Endothelial cell of umbilical vein (primary cell): ENCODE results near the gene SSH2. TPM values are rescaled to one million over a fixed set of nuclear protein-coding genes. Genes with fewer than 3 reads are reported as not detected.

Source experiments
- BruUV-seq: library from RNA; stranded (reverse); fragments of 400-500 nt; replicated peaks from 2 replicates; lab custom pipeline; 2021; lab: Mats Ljungman, UMichigan
- CTCF ChIA-PET: fragments of 300-600, 350-600 bp; sonication (Branson Sonifier 250); formaldehyde crosslinking; loops from one replicate; lab custom pipeline; 2021; ENCODE audit warnings: antibody characterized with exemption, inconsistent platforms; lab: Charles Lee
- POLR2A ChIA-PET: fragments of 300-600, 350-600 bp; sonication (Branson Sonifier 250); formaldehyde crosslinking; loops from one replicate; lab custom pipeline; 2021; ENCODE audit warnings: antibody characterized with exemption, inconsistent platforms; lab: Charles Lee
- DNase-seq: peaks from one replicate; pipeline ENCODE4 v3.0.0-alpha.2; 2011; ENCODE audit warnings: low read depth, low spot score
- FAIRE-seq: peaks from 2 replicates; lab custom pipeline; 2011; peaks lifted over from hg19 to GRCh38; lab: Jason Lieb, UNC
- H2AFZ ChIP-seq: 2 replicates; pipeline ENCODE4 v1.6.0; 2012; ENCODE audit warnings: low read depth, low read length, control low read depth, inconsistent platforms
- H3K27ac ChIP-seq: 2 replicates; pipeline ENCODE4 v1.5.1; 2011; ENCODE audit warnings: low read depth, mild to moderate bottlenecking, control low read depth, low read length, moderate library complexity; ENCODE audit not compliant: insufficient read depth
- H3K27me3 ChIP-seq, 2 experiments: 2 replicates each; pipeline versions ENCODE4 v1.6.0 to v1.6.1; 2011; ENCODE audit warnings: low read length in 2 of 2, mixed read lengths in 1 of 2; ENCODE audit not compliant: control insufficient read depth in 2 of 2, insufficient read depth in 2 of 2
- H3K36me3 ChIP-seq, 2 experiments: 2 replicates in 1 of 2; 3 replicates in 1 of 2; pipeline ENCODE4 v1.5.1; 2011; ENCODE audit warnings: low read length in 2 of 2, mild to moderate bottlenecking in 1 of 2, moderate library complexity in 1 of 2; ENCODE audit not compliant: control insufficient read depth in 2 of 2, insufficient read depth in 2 of 2; ENCODE audit errors: extremely low read depth in 1 of 2
- H3K4me1 ChIP-seq: 3 replicates; pipeline ENCODE4 v1.5.1; 2011; ENCODE audit warnings: mild to moderate bottlenecking, low read length; ENCODE audit not compliant: control insufficient read depth, insufficient read depth; ENCODE audit errors: extremely low read depth
- H3K4me2 ChIP-seq: 2 replicates; pipeline ENCODE4 v1.6.1; 2011; ENCODE audit warnings: low read length, control low read depth, mixed read lengths; ENCODE audit not compliant: insufficient read depth
- H3K4me3 ChIP-seq, 3 experiments: fragments of 200-600 bp in 1 of 3; sonication (generic), shearing (Covaris generic) in 1 of 3; replicated peaks in 1 of 3; 2 replicates each; pipeline ENCODE4 v1.5.1; 2011 to 2016; ENCODE audit warnings: control low read depth in 3 of 3, low read length in 3 of 3, mild to moderate bottlenecking in 2 of 3, inconsistent platforms in 1 of 3, low read depth in 1 of 3, moderate library complexity in 1 of 3; ENCODE audit not compliant: insufficient read depth in 1 of 3
- H3K79me2 ChIP-seq: 2 replicates; pipeline ENCODE4 v1.6.0; 2012; ENCODE audit warnings: low read length, inconsistent platforms; ENCODE audit not compliant: control insufficient read depth, insufficient read depth
- H3K9ac ChIP-seq: replicated peaks from 2 replicates; pipeline ENCODE3; 2011; ENCODE audit warnings: low read length, control low read depth; ENCODE audit not compliant: insufficient read depth; ENCODE audit errors: extremely low read depth
- H3K9me1 ChIP-seq: replicated peaks from 3 replicates; pipeline ENCODE4 v1.6.0; 2011; ENCODE audit warnings: mild to moderate bottlenecking, low read length; ENCODE audit not compliant: control insufficient read depth, insufficient read depth; ENCODE audit errors: extremely low read depth
- H3K9me3 ChIP-seq: replicated peaks from 2 replicates; pipeline ENCODE4 v1.5.1; 2012; ENCODE audit warnings: low read length, inconsistent platforms; ENCODE audit not compliant: control insufficient read depth, insufficient read depth
- H4K20me1 ChIP-seq: replicated peaks from 2 replicates; pipeline ENCODE3; 2011; ENCODE audit warnings: mild to moderate bottlenecking, low read length; ENCODE audit not compliant: control insufficient read depth, insufficient read depth; ENCODE audit errors: extremely low read depth
- CTCF ChIP-seq, 2 donors: IDR thresholded peaks; 1 replicate in 1 of 2; 2 replicates in 1 of 2; pipeline ENCODE4 v1.5.1; 2011; ENCODE audit warnings: low read length in 2 of 2, mild to moderate bottlenecking in 2 of 2, moderate library complexity in 2 of 2, control low read depth in 1 of 2, inconsistent platforms in 1 of 2, low read depth in 1 of 2; ENCODE audit not compliant: insufficient read depth in 1 of 2; ENCODE audit errors: extremely low read depth in 1 of 2
- POLR2AphosphoS5 ChIP-seq: IDR thresholded peaks from 2 replicates; pipeline ENCODE4 v1.6.1; 2012; ENCODE audit warnings: low read depth, mild to moderate bottlenecking, control low read depth, low read length, moderate library complexity; ENCODE audit not compliant: insufficient read depth
- dilution Hi-C: fragments of 300-500 bp; cut with MboI; formaldehyde crosslinking; loops from one replicate; pipeline ENCODE4 v1.15.0; 2019; ENCODE audit warnings: low sequenced_read_pairs; ENCODE audit not compliant: extremely low pct_ligation_motif_present
- intact Hi-C: fragments of 100-400 bp; cut with micrococcal nuclease; formaldehyde crosslinking; loops from one replicate; pipeline ENCODE4 v1.10.0; 2022
- polyA plus RNA-seq, 4 experiments: library from polyadenylated mRNA; depleted of rRNA in 3 of 4; stranded (reverse) in 3 of 4; unstranded in 1 of 4; fragments of >200 nt; gene quantifications; 2 replicates each; pipeline versions ENCODE4 v1.2.1 to v1.2.3, GENCODE V29; 2011 to 2012; ENCODE audit warnings: missing spikeins in 1 of 4
- total RNA-seq: library from RNA; stranded (reverse); gene quantifications from 2 replicates; pipeline ENCODE4 v1.2.3, GENCODE V29; 2021

The SSH2 gene
- total and polyA plus RNA-seq, 2 donors (not counting 3 experiments of a cell fraction or from before 2014, with no cell fraction given) = 24.6 to 60.9 TPM

- H3K36me3 ChIP-seq = no peaks in the 10 kb centered on the region
- peak overlapping the region; percentile 21 for H3K27ac ChIP-seq
- no peaks in the 10 kb centered on the region for H3K9me3 ChIP-seq
- TF ChIP-seq POLR2AphosphoS5 (no peak), CTCF (IDR thresholded peaks at IDR 0.05; ENCODE audit: extremely low read depth in 1 of 2, insufficient read depth in 1 of 2, low read depth in 1 of 2, low read length in 2 of 2) (peak in 1 of 2 donors; percentile 32)
- H3K9ac ChIP-seq = peak overlapping the region; percentile 29
- ChIA-PET POLR2A (no interaction called here), CTCF (interaction anchor here (0.6 to 9.2 kb wide), 10 partner anchors 8 to 470 kb away, joined by 3 to 152 read pairs (median 19); partner anchors contain the start of genes ABHD15 and TP53I13)
- intact Hi-C loops (loop anchor here (5.0 kb wide), 1 partner anchor 302 kb away; the partner anchor contains the start of gene NUFIP2), dilution Hi-C loops (no loop called here)
- no peak for FAIRE-seq
- peaks cover 12% of the 10 kb centered on the region for H3K79me2 ChIP-seq
- BruUV-seq = no TSS peak
- H3K4me3 ChIP-seq = peak overlapping the region; percentile 51 to 64 (median 59)
- H3K27me3 ChIP-seq = no peaks in the 10 kb centered on the region
- H3K9me1 ChIP-seq = no peaks in the 10 kb centered on the region
- no peak for DNase-seq
- no peaks in the 10 kb centered on the region for H4K20me1 ChIP-seq
- peaks cover 42% of the 10 kb centered on the region for H3K4me1 ChIP-seq
- H2AFZ ChIP-seq = peak overlapping the region; percentile 66
- peak overlapping the region; percentile 57 for H3K4me2 ChIP-seq
These were observed 336.2 kb downstream of the SSH2 start for GRCh38 chr17:29593591-29594518.
